Measurements from ENCODE around the gene CSN1S1. TPM values are rescaled to one million over a fixed set of nuclear protein-coding genes. Genes with fewer than 3 reads are reported as not detected.

CSN1S1 gene
- total RNA-seq, 1 donor from 2014 or later: not detected

DNA sequence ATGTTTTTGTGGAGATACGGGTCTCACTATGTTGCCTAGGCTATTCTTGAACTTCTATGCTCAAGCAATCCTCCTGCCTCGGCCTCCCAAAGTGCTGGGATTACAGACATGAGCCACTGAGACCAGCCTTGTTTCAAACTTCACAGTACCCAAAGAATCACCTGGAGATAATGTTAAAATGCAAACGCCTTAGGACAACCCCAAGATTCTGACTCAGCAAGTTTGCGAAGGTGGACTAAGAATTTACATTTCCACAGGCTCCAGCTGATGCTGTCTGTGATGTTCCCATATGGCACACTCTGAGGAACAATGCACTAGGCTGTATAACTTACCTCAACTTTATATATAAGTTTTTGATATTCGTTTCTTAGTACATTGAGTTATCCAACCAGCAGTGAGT lies 63.9 kb downstream of the CSN1S1 start:
- DNase-seq: no peak

DNA sequence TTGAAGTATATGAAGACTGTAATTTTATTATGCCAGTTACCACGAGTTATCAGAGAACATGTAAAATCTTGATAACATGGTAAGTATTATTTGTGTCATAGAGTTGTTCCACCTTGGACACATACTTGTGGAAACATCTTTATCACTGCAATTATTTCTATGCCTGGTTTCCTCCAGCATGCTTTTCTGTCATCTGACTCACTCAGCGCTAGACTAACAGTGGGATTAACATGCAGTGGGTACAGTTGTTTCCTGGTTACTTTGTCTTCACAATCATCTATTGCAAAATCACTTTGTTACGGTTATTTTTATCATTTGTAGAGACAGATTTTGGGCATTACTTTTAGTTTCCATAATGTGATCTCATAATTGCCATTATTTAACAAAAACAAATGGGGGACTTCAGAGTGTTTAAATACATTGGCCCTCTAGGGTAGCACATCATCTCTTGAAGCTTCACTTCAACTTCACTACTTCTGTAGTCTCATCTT lies 64.7 kb downstream of the CSN1S1 start, which contains the start of gene STATH:
STATH (plus strand) TSS at position 441 of the 491 bp plus-strand sequence. CDS start 2,472 bp downstream, outside the sequence.
- DNase-seq: no peak

Other genes starting within 250 kb of the CSN1S1 start
- 2.4 and 12.6 TPM in 2 replicates for gene SULT1B1, start 170.4 kb upstream of the CSN1S1 start, total RNA-seq
- 1.2 and 2.4 TPM in 2 replicates for gene SULT1E1, start 70.9 kb upstream of the CSN1S1 start, total RNA-seq
- gene CSN2, start 34.7 kb downstream of the CSN1S1 start, total RNA-seq: not detected in 2 replicates
- not detected in 2 replicates for gene STATH, start 64.9 kb downstream of the CSN1S1 start, total RNA-seq
- not detected in 2 replicates for gene HTN3, start 97.4 kb downstream of the CSN1S1 start, total RNA-seq
- gene HTN1, start 119.4 kb downstream of the CSN1S1 start, total RNA-seq: not detected in 2 replicates
- gene PRR27, start 223.2 kb downstream of the CSN1S1 start, total RNA-seq: not detected in 2 replicates